Measurements from ENCODE around the gene PPIL4.

The PPIL4 gene

DNA sequence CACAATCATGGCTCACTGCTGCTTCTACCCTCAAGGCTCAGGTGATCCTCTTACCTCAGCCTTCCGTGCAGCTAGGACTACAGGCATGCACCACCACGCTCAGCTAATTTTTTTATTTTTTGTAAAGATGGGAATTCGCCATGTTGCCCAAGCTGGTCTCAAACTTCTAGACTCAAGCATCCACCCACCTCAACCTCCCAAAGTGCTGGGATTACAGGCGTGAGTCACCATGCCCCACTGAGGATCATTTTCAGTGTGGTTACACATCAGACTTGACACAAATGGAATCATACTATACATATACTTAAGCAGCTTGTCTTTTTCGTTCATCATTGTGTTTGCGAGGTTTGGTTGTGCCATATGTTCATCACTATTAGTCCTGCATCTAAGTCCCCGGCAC lies 87.6 kb downstream of the PPIL4 start:
- H3K4me2 ChIP-seq (ENCODE audit: low read length) = no peak overlapping the region
- no peaks in the 10 kb centered on the region for H3F3A ChIP-seq (ENCODE audit: control insufficient read depth, insufficient read depth)
- peaks cover 8% of the 10 kb centered on the region for H3K79me2 ChIP-seq (ENCODE audit: control insufficient read depth, low read length)
- no peaks in the 10 kb centered on the region for H3K9me3 ChIP-seq (ENCODE audit: control insufficient read depth, insufficient read depth, low read length)
- H3K36me3 ChIP-seq (ENCODE audit: control insufficient read depth, low read length) = peaks cover 69% of the 10 kb centered on the region
- H3K4me1 ChIP-seq (ENCODE audit: control insufficient read depth, low read length) = no peaks in the 10 kb centered on the region
- TF ChIP-seq, protein P1, sequence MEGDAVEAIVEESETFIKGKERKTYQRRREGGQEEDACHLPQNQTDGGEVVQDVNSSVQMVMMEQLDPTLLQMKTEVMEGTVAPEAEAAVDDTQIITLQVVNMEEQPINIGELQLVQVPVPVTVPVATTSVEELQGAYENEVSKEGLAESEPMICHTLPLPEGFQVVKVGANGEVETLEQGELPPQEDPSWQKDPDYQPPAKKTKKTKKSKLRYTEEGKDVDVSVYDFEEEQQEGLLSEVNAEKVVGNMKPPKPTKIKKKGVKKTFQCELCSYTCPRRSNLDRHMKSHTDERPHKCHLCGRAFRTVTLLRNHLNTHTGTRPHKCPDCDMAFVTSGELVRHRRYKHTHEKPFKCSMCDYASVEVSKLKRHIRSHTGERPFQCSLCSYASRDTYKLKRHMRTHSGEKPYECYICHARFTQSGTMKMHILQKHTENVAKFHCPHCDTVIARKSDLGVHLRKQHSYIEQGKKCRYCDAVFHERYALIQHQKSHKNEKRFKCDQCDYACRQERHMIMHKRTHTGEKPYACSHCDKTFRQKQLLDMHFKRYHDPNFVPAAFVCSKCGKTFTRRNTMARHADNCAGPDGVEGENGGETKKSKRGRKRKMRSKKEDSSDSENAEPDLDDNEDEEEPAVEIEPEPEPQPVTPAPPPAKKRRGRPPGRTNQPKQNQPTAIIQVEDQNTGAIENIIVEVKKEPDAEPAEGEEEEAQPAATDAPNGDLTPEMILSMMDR (IDR thresholded peaks at IDR 0.05; ENCODE audit: low read depth, low read length, poor library complexity, severe bottlenecking) = no peak
- no peak for TF ChIP-seq EZH2phosphoT487 (IDR thresholded peaks at IDR 0.05; ENCODE audit: borderline replicate concordance, low read length)
- no peaks in the 10 kb centered on the region for H4K20me1 ChIP-seq (ENCODE audit: control insufficient read depth, insufficient read depth, low read depth, low read length)
- H3K27me3 ChIP-seq (ENCODE audit: control insufficient read depth, low read length) = no peaks in the 10 kb centered on the region
- H3K9me2 ChIP-seq (replicated peaks; ENCODE audit: control insufficient read depth, low read length) = no peaks in the 10 kb centered on the region
- no peak overlapping the region for H3K27ac ChIP-seq (ENCODE audit: low read depth, low read length)
- no peak overlapping the region for H3K4me3 ChIP-seq (ENCODE audit: low read length)

DNA sequence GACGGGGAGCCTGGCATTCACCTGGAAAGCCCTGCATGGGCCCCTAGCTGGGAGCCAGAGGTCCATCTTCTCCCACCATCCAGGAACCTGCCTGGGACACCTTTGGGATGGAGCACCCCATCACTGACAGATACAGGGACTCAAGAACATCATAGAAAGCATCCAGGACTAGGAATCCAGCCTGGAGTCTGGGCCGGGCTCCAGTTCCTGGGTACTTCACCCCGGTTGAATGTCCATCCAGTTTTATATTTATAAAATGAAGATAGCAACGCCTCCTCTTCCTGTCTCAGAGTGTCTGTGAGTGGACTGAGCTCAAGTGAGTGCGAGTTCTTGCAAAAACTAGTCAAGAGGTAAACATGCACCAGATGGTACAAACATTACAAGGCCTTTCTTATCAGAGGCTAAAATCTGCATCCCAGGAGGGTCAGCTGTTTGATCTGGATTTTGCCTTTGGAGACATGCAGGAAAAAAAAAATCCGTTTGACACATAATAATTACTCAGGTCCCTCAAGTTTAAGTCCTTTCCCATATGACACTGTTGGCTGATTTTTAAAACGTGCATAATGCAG lies 88.4 kb downstream of the PPIL4 start:
- Histone ChIP-seq H3K9me2 (replicated peaks; ENCODE audit: control insufficient read depth, low read length) (no peaks in the 10 kb centered on the region), H3K9me3 (ENCODE audit: control insufficient read depth, insufficient read depth, low read length) (no peaks in the 10 kb centered on the region), H3K4me2 (ENCODE audit: low read length) (no peak overlapping the region), H4K20me1 (ENCODE audit: control insufficient read depth, insufficient read depth, low read depth, low read length) (no peaks in the 10 kb centered on the region), H3K79me2 (ENCODE audit: control insufficient read depth, low read length) (peaks cover 4% of the 10 kb centered on the region; the same call in 1 of the 2 replicates), H3K36me3 (ENCODE audit: control insufficient read depth, low read length) (peaks cover 65% of the 10 kb centered on the region), H3K27ac (ENCODE audit: low read depth, low read length) (no peak overlapping the region), H3K27me3 (ENCODE audit: control insufficient read depth, low read length) (no peaks in the 10 kb centered on the region), H3F3A (ENCODE audit: control insufficient read depth, insufficient read depth) (no peaks in the 10 kb centered on the region), H3K4me1 (ENCODE audit: control insufficient read depth, low read length) (no peaks in the 10 kb centered on the region), H3K4me3 (ENCODE audit: low read length) (no peak overlapping the region)
- no peak for TF ChIP-seq EZH2phosphoT487 (IDR thresholded peaks at IDR 0.05; ENCODE audit: borderline replicate concordance, low read length)
- TF ChIP-seq, protein P1 (IDR thresholded peaks at IDR 0.05; ENCODE audit: low read depth, low read length, poor library complexity, severe bottlenecking) = no peak

DNA sequence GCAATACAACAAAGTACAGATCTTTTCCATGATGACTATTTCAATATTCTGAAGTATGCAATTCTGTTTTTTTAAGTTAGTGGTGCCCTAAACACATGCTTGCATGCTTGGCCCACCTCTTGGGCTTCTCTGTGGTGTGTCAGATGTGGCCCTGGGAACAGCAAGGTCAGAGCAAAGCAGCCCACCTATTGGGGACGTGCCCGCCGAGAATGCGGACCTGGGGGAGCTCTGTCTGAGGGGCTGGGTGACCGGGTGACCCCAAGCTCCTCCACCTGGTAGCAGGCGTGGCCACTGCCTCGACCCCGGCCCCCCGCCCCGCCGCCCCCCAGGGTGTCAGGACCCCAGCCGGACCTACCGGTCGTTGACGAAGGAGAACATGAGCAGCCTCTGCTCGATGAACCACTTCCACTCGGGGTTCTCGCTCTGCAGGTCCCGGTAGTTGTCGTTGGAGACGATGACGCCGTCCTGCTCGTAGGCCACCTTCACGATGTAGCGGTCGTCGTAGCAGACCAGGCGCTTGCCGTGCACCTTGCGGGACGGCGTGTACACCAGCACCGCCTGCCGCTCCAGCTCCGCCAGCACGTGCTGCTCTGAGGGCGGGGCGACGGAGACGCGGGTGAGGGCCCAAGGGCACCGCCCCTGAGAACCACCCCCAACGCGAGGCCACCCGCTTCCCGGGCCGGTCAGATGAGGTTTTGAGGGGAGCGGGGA lies 89.4 kb downstream of the PPIL4 start:
- Histone ChIP-seq H3K9me3 (ENCODE audit: control insufficient read depth, insufficient read depth, low read length) (no peaks in the 10 kb centered on the region), H3K4me1 (ENCODE audit: control insufficient read depth, low read length) (no peaks in the 10 kb centered on the region), H3K4me2 (ENCODE audit: low read length) (no peak overlapping the region), H3K79me2 (ENCODE audit: control insufficient read depth, low read length) (peaks cover 4% of the 10 kb centered on the region; the same call in 1 of the 2 replicates), H3K27me3 (ENCODE audit: control insufficient read depth, low read length) (no peaks in the 10 kb centered on the region), H3F3A (ENCODE audit: control insufficient read depth, insufficient read depth) (no peaks in the 10 kb centered on the region), H3K27ac (ENCODE audit: low read depth, low read length) (no peak overlapping the region), H4K20me1 (ENCODE audit: control insufficient read depth, insufficient read depth, low read depth, low read length) (no peaks in the 10 kb centered on the region), H3K9me2 (replicated peaks; ENCODE audit: control insufficient read depth, low read length) (no peaks in the 10 kb centered on the region), H3K36me3 (ENCODE audit: control insufficient read depth, low read length) (peaks cover 65% of the 10 kb centered on the region), H3K4me3 (ENCODE audit: low read length) (no peak overlapping the region)
- TF ChIP-seq, protein P1 (IDR thresholded peaks at IDR 0.05; ENCODE audit: low read depth, low read length, poor library complexity, severe bottlenecking) = no peak
